ENCODE results near the gene TIMELESS. TPM values are rescaled to one million over a fixed set of nuclear protein-coding genes. Genes with fewer than 3 reads are reported as not detected.

TIMELESS gene
- total and polyA plus RNA-seq, 2 experiments from 2014 or later = 28.7 to 54.8 TPM

DNA sequence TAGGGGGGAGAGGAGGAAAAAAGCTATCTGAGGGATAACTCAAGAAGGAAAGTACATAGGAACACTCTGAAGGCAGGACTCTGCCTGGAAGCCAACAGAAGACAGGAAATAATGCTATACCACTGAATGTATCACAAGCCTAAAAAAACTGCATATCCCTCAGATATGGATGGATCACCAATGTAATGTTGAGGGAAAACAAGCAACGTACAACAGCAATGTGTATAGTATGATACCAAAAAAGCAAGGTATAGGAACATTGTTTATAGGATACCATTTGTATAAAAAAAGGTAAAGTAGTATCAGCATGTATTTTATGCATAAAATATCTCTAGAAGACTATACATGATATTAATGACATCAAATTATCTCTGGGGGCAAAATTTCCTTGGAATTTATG lies 35.3 kb upstream of the TIMELESS start:
- H3K9me3 Mint-ChIP-seq = peaks cover 13% of the 10 kb centered on the region
- H3K27ac Mint-ChIP-seq = no peak overlapping the region

More for the DNA sequence above, 35.3 kb upstream of the TIMELESS start:
- H2AFZ ChIP-seq = no peak overlapping the region
- no peak for ATAC-seq
- Mint-ChIP-seq H3K36me3 (ENCODE audit: low read depth) (peaks cover 9% of the 10 kb centered on the region), H3K4me1 (peaks cover 11% of the 10 kb centered on the region), H3K4me3 (no peak overlapping the region), H3K27me3 (ENCODE audit: insufficient read depth, low read depth, poor library complexity) (peaks cover 35% of the 10 kb centered on the region)
- no peak overlapping the region for H3K4me3 ChIP-seq
- peaks cover 29% of the 10 kb centered on the region for H3K27me3 ChIP-seq (ENCODE audit: insufficient read depth)
- peaks cover 8% of the 10 kb centered on the region for H4K20me1 ChIP-seq (replicated peaks; ENCODE audit: insufficient read depth)
- no peaks in the 10 kb centered on the region for H3F3A ChIP-seq (replicated peaks; ENCODE audit: low read depth)
- H3K4me2 ChIP-seq = no peak overlapping the region
- no peaks in the 10 kb centered on the region for H3K4me1 ChIP-seq (ENCODE audit: insufficient read depth)
- H3K79me2 ChIP-seq (replicated peaks; ENCODE audit: insufficient read depth) = peaks cover 5% of the 10 kb centered on the region; the same call in 1 of the 2 replicates
- H3K27ac ChIP-seq (ENCODE audit: low read depth) = no peak overlapping the region
- H3K9me2 ChIP-seq (ENCODE audit: insufficient read depth) = peaks cover 5% of the 10 kb centered on the region; the same call in 1 of the 2 replicates
- no peak for DNase-seq (ENCODE audit: low spot score)
- H3K36me3 ChIP-seq (ENCODE audit: insufficient read depth) = no peaks in the 10 kb centered on the region
- TF ChIP-seq ZNF114 (CRISPR knock-in tag; IDR thresholded peaks at IDR 0.05) (no peak), JUNB (IDR thresholded peaks at IDR 0.05; ENCODE audit: unreplicated experiment) (no peak), EZH2phosphoT487 (IDR thresholded peaks at IDR 0.05; ENCODE audit: unreplicated experiment) (no peak), CREB1 (CRISPR knock-in tag; IDR thresholded peaks at IDR 0.05; ENCODE audit: low read depth) (no peak), EZH2 (IDR thresholded peaks at IDR 0.05; ENCODE audit: low read depth, unreplicated experiment) (no peak), NANOG (IDR thresholded peaks at IDR 0.05; ENCODE audit: borderline replicate concordance) (no peak), ZNF331 (CRISPR knock-in tag; IDR thresholded peaks at IDR 0.05; ENCODE audit: low read depth) (no peak), STAT1 (IDR thresholded peaks at IDR 0.05; ENCODE audit: unreplicated experiment) (no peak)
- TF ChIP-seq, protein P1, sequence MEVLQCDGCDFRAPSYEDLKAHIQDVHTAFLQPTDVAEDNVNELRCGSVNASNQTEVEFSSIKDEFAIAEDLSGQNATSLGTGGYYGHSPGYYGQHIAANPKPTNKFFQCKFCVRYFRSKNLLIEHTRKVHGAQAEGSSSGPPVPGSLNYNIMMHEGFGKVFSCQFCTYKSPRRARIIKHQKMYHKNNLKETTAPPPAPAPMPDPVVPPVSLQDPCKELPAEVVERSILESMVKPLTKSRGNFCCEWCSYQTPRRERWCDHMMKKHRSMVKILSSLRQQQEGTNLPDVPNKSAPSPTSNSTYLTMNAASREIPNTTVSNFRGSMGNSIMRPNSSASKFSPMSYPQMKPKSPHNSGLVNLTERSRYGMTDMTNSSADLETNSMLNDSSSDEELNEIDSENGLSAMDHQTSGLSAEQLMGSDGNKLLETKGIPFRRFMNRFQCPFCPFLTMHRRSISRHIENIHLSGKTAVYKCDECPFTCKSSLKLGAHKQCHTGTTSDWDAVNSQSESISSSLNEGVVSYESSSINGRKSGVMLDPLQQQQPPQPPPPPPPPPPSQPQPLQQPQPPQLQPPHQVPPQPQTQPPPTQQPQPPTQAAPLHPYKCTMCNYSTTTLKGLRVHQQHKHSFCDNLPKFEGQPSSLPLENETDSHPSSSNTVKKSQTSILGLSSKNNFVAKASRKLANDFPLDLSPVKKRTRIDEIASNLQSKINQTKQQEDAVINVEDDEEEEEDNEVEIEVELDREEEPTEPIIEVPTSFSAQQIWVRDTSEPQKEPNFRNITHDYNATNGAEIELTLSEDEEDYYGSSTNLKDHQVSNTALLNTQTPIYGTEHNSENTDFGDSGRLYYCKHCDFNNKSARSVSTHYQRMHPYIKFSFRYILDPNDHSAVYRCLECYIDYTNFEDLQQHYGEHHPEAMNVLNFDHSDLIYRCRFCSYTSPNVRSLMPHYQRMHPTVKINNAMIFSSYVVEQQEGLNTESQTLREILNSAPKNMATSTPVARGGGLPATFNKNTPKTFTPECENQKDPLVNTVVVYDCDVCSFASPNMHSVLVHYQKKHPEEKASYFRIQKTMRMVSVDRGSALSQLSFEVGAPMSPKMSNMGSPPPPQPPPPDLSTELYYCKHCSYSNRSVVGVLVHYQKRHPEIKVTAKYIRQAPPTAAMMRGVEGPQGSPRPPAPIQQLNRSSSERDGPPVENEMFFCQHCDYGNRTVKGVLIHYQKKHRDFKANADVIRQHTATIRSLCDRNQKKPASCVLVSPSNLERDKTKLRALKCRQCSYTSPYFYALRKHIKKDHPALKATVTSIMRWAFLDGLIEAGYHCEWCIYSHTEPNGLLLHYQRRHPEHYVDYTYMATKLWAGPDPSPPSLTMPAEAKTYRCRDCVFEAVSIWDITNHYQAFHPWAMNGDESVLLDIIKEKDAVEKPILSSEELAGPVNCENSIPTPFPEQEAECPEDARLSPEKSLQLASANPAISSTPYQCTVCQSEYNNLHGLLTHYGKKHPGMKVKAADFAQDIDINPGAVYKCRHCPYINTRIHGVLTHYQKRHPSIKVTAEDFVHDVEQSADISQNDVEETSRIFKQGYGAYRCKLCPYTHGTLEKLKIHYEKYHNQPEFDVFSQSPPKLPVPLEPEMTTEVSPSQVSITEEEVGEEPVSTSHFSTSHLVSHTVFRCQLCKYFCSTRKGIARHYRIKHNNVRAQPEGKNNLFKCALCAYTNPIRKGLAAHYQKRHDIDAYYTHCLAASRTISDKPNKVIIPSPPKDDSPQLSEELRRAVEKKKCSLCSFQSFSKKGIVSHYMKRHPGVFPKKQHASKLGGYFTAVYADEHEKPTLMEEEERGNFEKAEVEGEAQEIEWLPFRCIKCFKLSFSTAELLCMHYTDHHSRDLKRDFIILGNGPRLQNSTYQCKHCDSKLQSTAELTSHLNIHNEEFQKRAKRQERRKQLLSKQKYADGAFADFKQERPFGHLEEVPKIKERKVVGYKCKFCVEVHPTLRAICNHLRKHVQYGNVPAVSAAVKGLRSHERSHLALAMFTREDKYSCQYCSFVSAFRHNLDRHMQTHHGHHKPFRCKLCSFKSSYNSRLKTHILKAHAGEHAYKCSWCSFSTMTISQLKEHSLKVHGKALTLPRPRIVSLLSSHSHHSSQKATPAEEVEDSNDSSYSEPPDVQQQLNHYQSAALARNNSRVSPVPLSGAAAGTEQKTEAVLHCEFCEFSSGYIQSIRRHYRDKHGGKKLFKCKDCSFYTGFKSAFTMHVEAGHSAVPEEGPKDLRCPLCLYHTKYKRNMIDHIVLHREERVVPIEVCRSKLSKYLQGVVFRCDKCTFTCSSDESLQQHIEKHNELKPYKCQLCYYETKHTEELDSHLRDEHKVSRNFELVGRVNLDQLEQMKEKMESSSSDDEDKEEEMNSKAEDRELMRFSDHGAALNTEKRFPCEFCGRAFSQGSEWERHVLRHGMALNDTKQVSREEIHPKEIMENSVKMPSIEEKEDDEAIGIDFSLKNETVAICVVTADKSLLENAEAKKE (CRISPR knock-in tag; IDR thresholded peaks at IDR 0.05) = no peak
- TF ChIP-seq, protein P2, sequence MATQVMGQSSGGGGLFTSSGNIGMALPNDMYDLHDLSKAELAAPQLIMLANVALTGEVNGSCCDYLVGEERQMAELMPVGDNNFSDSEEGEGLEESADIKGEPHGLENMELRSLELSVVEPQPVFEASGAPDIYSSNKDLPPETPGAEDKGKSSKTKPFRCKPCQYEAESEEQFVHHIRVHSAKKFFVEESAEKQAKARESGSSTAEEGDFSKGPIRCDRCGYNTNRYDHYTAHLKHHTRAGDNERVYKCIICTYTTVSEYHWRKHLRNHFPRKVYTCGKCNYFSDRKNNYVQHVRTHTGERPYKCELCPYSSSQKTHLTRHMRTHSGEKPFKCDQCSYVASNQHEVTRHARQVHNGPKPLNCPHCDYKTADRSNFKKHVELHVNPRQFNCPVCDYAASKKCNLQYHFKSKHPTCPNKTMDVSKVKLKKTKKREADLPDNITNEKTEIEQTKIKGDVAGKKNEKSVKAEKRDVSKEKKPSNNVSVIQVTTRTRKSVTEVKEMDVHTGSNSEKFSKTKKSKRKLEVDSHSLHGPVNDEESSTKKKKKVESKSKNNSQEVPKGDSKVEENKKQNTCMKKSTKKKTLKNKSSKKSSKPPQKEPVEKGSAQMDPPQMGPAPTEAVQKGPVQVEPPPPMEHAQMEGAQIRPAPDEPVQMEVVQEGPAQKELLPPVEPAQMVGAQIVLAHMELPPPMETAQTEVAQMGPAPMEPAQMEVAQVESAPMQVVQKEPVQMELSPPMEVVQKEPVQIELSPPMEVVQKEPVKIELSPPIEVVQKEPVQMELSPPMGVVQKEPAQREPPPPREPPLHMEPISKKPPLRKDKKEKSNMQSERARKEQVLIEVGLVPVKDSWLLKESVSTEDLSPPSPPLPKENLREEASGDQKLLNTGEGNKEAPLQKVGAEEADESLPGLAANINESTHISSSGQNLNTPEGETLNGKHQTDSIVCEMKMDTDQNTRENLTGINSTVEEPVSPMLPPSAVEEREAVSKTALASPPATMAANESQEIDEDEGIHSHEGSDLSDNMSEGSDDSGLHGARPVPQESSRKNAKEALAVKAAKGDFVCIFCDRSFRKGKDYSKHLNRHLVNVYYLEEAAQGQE (IDR thresholded peaks at IDR 0.05; ENCODE audit: unreplicated experiment) = no peak

All from GM23338 (cell line).